Nephron (organoid): ENCODE measurements around the gene PERM1.
"Not testable (repeated sequence)": the region's sequence is repeated elsewhere in the genome, so short reads cannot be mapped to it uniquely, and the experiment has no call there.

Source experiments
- H3K27ac Mint-ChIP-seq, 3 experiments: 2 replicates each; pipeline ENCODE4 v1.8.0; 2020; ENCODE audit warnings: mixed read lengths in 3 of 3, mild to moderate bottlenecking in 2 of 3, moderate library complexity in 1 of 3
- H3K27me3 Mint-ChIP-seq: 2 replicates; pipeline ENCODE4 v1.8.0; 2021; ENCODE audit warnings: low read depth, mild to moderate bottlenecking, moderate library complexity, mixed read lengths
- H3K36me3 Mint-ChIP-seq: 2 replicates; pipeline ENCODE4 v1.8.0; 2020; ENCODE audit warnings: low read depth, mixed read lengths
- H3K4me1 Mint-ChIP-seq: 2 replicates; pipeline ENCODE4 v1.8.0; 2020; ENCODE audit warnings: mixed read lengths
- H3K4me3 Mint-ChIP-seq, 3 experiments: 2 replicates each; pipeline ENCODE4 v1.8.0; 2020; ENCODE audit warnings: mild to moderate bottlenecking in 3 of 3, mixed read lengths in 3 of 3, moderate library complexity in 2 of 3
- H3K9me3 Mint-ChIP-seq: 2 replicates; pipeline ENCODE4 v1.8.0; 2020; ENCODE audit warnings: mixed read lengths
- TF ChIP-seq, protein P1 (sequence below), 3 experiments: fragments of 200-600 bp; sonication (generic); IDR thresholded peaks; one replicate each; pipeline ENCODE4 v1.5.0; 2021; ENCODE audit warnings: antibody characterized with exemption in 3 of 3; ENCODE audit not compliant: unreplicated experiment in 3 of 3

PERM1 gene, protein sequence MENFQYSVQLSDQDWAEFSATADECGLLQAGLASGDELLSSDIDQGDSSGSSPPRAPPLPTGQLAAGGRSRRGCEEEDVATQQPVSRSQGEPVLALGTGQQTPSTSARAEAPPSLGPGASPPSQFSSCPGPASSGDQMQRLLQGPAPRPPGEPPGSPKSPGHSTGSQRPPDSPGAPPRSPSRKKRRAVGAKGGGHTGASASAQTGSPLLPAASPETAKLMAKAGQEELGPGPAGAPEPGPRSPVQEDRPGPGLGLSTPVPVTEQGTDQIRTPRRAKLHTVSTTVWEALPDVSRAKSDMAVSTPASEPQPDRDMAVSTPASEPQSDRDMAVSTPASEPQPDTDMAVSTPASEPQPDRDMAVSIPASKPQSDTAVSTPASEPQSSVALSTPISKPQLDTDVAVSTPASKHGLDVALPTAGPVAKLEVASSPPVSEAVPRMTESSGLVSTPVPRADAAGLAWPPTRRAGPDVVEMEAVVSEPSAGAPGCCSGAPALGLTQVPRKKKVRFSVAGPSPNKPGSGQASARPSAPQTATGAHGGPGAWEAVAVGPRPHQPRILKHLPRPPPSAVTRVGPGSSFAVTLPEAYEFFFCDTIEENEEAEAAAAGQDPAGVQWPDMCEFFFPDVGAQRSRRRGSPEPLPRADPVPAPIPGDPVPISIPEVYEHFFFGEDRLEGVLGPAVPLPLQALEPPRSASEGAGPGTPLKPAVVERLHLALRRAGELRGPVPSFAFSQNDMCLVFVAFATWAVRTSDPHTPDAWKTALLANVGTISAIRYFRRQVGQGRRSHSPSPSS

GRCh38 chr1:981955-982558, at the start of gene PERM1:
TSS of gene PERM1 (minus strand) at chr1:982093. CDS start at chr1:981029, 1,064 bp downstream.
- TF ChIP-seq, protein P1, sequence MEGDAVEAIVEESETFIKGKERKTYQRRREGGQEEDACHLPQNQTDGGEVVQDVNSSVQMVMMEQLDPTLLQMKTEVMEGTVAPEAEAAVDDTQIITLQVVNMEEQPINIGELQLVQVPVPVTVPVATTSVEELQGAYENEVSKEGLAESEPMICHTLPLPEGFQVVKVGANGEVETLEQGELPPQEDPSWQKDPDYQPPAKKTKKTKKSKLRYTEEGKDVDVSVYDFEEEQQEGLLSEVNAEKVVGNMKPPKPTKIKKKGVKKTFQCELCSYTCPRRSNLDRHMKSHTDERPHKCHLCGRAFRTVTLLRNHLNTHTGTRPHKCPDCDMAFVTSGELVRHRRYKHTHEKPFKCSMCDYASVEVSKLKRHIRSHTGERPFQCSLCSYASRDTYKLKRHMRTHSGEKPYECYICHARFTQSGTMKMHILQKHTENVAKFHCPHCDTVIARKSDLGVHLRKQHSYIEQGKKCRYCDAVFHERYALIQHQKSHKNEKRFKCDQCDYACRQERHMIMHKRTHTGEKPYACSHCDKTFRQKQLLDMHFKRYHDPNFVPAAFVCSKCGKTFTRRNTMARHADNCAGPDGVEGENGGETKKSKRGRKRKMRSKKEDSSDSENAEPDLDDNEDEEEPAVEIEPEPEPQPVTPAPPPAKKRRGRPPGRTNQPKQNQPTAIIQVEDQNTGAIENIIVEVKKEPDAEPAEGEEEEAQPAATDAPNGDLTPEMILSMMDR (IDR thresholded peaks at IDR 0.05; ENCODE audit: unreplicated experiment in 3 of 3), result no peak
- Mint-ChIP-seq H3K9me3 (peaks cover 3% of the 10 kb centered on the region), H3K27me3 (peaks cover 41% of the 10 kb centered on the region), H3K27ac (no peak within 1 kb of the TSS), H3K4me1 (peaks cover 6% of the 10 kb centered on the region), H3K36me3 (peaks cover 4% of the 10 kb centered on the region), H3K4me3 (no peak within 1 kb of the TSS)

GRCh38 chr1:1030867-1031658, 49.2 kb upstream of the PERM1 start:
- H3K4me3 Mint-ChIP-seq, result not testable (repeated sequence)

DNA sequence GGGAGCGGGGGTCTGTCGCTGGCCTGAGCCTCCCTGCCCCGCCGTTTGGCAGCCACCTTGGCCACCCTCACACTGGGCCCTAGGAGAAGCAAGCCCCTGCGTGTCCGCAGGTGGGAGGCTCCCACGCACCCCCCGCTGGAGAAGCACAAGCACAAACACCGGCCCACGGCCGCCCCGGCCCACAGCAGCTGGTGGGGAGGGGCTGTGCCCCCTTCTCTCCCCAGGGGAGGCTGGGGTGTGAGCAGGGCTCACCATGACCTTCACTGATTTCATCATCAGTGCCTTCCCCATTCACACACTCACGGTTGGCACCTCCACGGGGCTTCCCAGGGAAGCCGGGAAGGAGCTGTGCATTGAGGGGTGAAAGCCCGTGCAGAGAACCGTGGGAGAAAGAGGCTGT, 45.9 kb upstream of the PERM1 start:
- peaks cover 6% of the 10 kb centered on the region for H3K27me3 Mint-ChIP-seq
- H3K4me3 Mint-ChIP-seq, result no peak overlapping the region
- H3K36me3 Mint-ChIP-seq, result no peaks in the 10 kb centered on the region
- no peak overlapping the region for H3K27ac Mint-ChIP-seq
- no peaks in the 10 kb centered on the region for H3K9me3 Mint-ChIP-seq
- TF ChIP-seq, protein P1 (IDR thresholded peaks at IDR 0.05; ENCODE audit: unreplicated experiment in 3 of 3), result no peak
- peaks cover 26% of the 10 kb centered on the region for H3K4me1 Mint-ChIP-seq

More at GRCh38 chr1:1030867-1031658, 49.2 kb upstream of the PERM1 start:
- Mint-ChIP-seq H3K27me3 (peaks cover 12% of the 10 kb centered on the region), H3K4me1 (peaks cover 16% of the 10 kb centered on the region)
- H3K27ac Mint-ChIP-seq, H3K9me3 Mint-ChIP-seq, H3K36me3 Mint-ChIP-seq: not testable (repeated sequence)

DNA sequence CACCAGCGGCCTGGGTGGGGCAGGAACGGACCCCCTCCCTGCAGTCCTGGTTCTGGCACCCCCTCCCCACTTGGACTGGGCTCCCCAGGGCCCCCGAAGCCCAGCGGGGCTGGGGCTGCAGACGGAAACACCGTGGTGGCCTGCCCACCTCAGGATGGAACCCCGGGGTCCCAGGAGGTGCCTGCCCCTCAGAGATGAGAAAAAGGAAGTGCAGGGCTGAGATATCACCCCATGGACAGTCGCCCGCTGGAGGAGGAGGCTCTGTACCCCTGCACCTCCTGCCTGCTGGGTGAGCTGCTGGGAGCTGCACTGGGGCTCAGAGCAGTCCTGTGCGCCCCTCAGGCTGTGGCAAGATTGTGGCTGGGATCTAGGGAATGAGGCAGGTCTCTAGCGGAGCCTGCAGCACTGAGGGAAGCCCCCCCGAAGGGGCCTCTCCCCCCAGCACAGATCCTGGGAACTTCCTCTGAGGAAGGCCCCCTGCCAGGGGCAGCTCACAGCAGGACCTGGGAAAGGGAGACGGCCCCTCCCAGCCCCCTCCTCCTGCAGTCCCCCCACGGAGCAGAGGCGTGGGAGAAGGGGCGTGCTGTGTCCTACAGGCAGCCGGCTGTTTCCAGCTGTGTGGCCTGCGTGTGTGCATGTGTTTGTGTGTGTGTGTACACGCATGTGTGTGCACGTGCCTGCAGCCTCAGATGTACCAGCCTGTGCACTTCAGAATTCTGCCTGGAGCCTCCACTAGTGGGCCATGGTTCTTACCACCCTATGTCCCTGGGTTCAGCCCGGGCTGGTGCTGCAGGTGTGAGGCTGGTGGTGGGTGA, 44.9 kb upstream of the PERM1 start:
- Mint-ChIP-seq H3K27ac (no peak overlapping the region), H3K4me3 (peak overlapping the region in 1 of 3 experiments; percentile 55)
- TF ChIP-seq, protein P1 (IDR thresholded peaks at IDR 0.05; ENCODE audit: unreplicated experiment in 3 of 3), result no peak

GRCh38 chr1:1025730-1026129, 43.8 kb upstream of the PERM1 start:
- no peaks in the 10 kb centered on the region for H3K9me3 Mint-ChIP-seq
- H3K4me1 Mint-ChIP-seq, result peaks cover 26% of the 10 kb centered on the region
- TF ChIP-seq, protein P1 (IDR thresholded peaks at IDR 0.05; ENCODE audit: unreplicated experiment in 3 of 3), result no peak
- peak overlapping the region in 1 of 3 experiments; percentile 15 for H3K4me3 Mint-ChIP-seq
- H3K27ac Mint-ChIP-seq, result peak overlapping the region in 2 of 3 experiments; percentile 52 to 66
- H3K27me3 Mint-ChIP-seq, result no peaks in the 10 kb centered on the region
- H3K36me3 Mint-ChIP-seq, result no peaks in the 10 kb centered on the region

More for the DNA sequence above, 44.9 kb upstream of the PERM1 start:
- Mint-ChIP-seq H3K9me3 (no peaks in the 10 kb centered on the region), H3K36me3 (no peaks in the 10 kb centered on the region), H3K4me1 (peaks cover 27% of the 10 kb centered on the region), H3K27me3 (no peaks in the 10 kb centered on the region)
